H9 (cell line): ENCODE data around the gene POFUT2. TPM values are rescaled to one million over a fixed set of nuclear protein-coding genes. Genes with fewer than 3 reads are reported as not detected.

Experiments
- DNase-seq: peaks from one replicate; pipeline ENCODE4 v3.0.0-alpha.2; 2017
- H2AFZ ChIP-seq: one replicate; pipeline ENCODE4 v1.6.1; 2013; ENCODE audit warnings: mild to moderate bottlenecking, low read length, control low read depth, moderate library complexity
- H2AK5ac ChIP-seq: 2 replicates; pipeline ENCODE4 v1.6.1; 2013; ENCODE audit warnings: low read length, control low read depth, mixed read lengths; ENCODE audit not compliant: insufficient read length
- H2BK120ac ChIP-seq: one replicate; pipeline ENCODE4 v1.6.1; 2013; ENCODE audit warnings: low read depth, mild to moderate bottlenecking, low read length, control low read depth, inconsistent platforms; ENCODE audit not compliant: poor library complexity, severe bottlenecking
- H2BK12ac ChIP-seq: 2 replicates; pipeline ENCODE4 v1.6.1; 2013; ENCODE audit warnings: low read length, control low read depth, mixed read lengths, low read depth; ENCODE audit not compliant: insufficient read length
- H2BK15ac ChIP-seq: 2 replicates; pipeline ENCODE4 v1.6.1; 2013; ENCODE audit warnings: low read depth, low read length, control low read depth
- H2BK20ac ChIP-seq: one replicate; pipeline ENCODE4 v1.6.1; 2013; ENCODE audit warnings: low read depth, mild to moderate bottlenecking, low read length, control low read depth, inconsistent platforms; ENCODE audit not compliant: poor library complexity, severe bottlenecking
- H2BK5ac ChIP-seq: 2 replicates; pipeline ENCODE4 v1.6.1; 2013; ENCODE audit warnings: low read length, control low read depth, mixed read lengths; ENCODE audit not compliant: insufficient read length
- H3K14ac ChIP-seq: 2 replicates; pipeline ENCODE4 v1.6.1; 2013; ENCODE audit warnings: low read length, control low read depth; ENCODE audit not compliant: insufficient read depth
- H3K18ac ChIP-seq: 2 replicates; pipeline ENCODE4 v1.6.1; 2013; ENCODE audit warnings: low read depth, mild to moderate bottlenecking, mixed read lengths, low read length, control low read depth; ENCODE audit not compliant: insufficient read length
- H3K23ac ChIP-seq: 2 replicates; pipeline ENCODE4 v1.6.1; 2013; ENCODE audit warnings: low read length, control low read depth, mixed read lengths, low read depth; ENCODE audit not compliant: insufficient read length
- H3K23me2 ChIP-seq: 2 replicates; pipeline ENCODE4 v1.6.1; 2013; ENCODE audit warnings: low read depth, mild to moderate bottlenecking, mixed read lengths, low read length, control low read depth; ENCODE audit not compliant: insufficient read length, poor library complexity, severe bottlenecking
- H3K27ac ChIP-seq: 2 replicates; pipeline ENCODE4 v1.5.1; 2013; ENCODE audit warnings: low read length, control low read depth, mixed read lengths, low read depth; ENCODE audit not compliant: insufficient read length
- H3K27me3 ChIP-seq: 2 replicates; pipeline ENCODE4 v1.6.1; 2013; ENCODE audit warnings: low read length, control low read depth, inconsistent platforms; ENCODE audit not compliant: insufficient read depth
- H3K4ac ChIP-seq: 2 replicates; pipeline ENCODE4 v1.6.1; 2013; ENCODE audit warnings: low read depth, mild to moderate bottlenecking, control low read depth, inconsistent platforms, low read length, moderate library complexity
- H3K4me1 ChIP-seq: 2 replicates; pipeline ENCODE4 v1.6.1; 2013; ENCODE audit warnings: low read length, control low read depth, inconsistent platforms; ENCODE audit not compliant: insufficient read depth
- H3K4me2 ChIP-seq: 2 replicates; pipeline ENCODE4 v1.6.1; 2013; ENCODE audit warnings: low read length, control low read depth, mixed read lengths; ENCODE audit not compliant: insufficient read length, insufficient read depth
- H3K56ac ChIP-seq: 2 replicates; pipeline ENCODE4 v1.6.1; 2013; ENCODE audit warnings: low read depth, mild to moderate bottlenecking, mixed read lengths, low read length, control low read depth; ENCODE audit not compliant: insufficient read length
- H3K79me1 ChIP-seq: 2 replicates; pipeline ENCODE4 v1.6.1; 2013; ENCODE audit warnings: low read depth, mild to moderate bottlenecking, moderate library complexity, low read length, control low read depth, inconsistent platforms; ENCODE audit not compliant: insufficient read depth, poor library complexity, severe bottlenecking
- H3K79me2 ChIP-seq: 2 replicates; pipeline ENCODE4 v1.6.1; 2013; ENCODE audit warnings: low read length, control low read depth, inconsistent platforms; ENCODE audit not compliant: insufficient read depth
- H3K9ac ChIP-seq: 2 replicates; pipeline ENCODE4 v1.6.1; 2013; ENCODE audit warnings: low read length, control low read depth, mixed read lengths; ENCODE audit not compliant: insufficient read length; ENCODE audit errors: extremely low read depth
- H3K9me3 ChIP-seq: one replicate; pipeline ENCODE4 v1.6.1; 2013; ENCODE audit warnings: low read depth, low read length, inconsistent platforms; ENCODE audit not compliant: control insufficient read depth
- H3T11ph ChIP-seq: one replicate; pipeline ENCODE4 v1.6.1; 2013; ENCODE audit warnings: mild to moderate bottlenecking, low read length, control low read depth, inconsistent platforms
- H4K20me1 ChIP-seq: one replicate; pipeline ENCODE4 v1.6.1; 2013; ENCODE audit not compliant: control insufficient read depth, insufficient read length, insufficient read depth
- H4K5ac ChIP-seq: 2 replicates; pipeline ENCODE4 v1.6.1; 2013; ENCODE audit warnings: low read depth, mild to moderate bottlenecking, mixed read lengths, low read length, control low read depth; ENCODE audit not compliant: insufficient read length
- H4K8ac ChIP-seq: replicated peaks from 2 replicates; pipeline ENCODE4 v1.6.1; 2013; ENCODE audit warnings: low read length, control low read depth, mixed read lengths, low read depth; ENCODE audit not compliant: insufficient read length
- H4K91ac ChIP-seq: 2 replicates; pipeline ENCODE4 v1.6.1; 2013; ENCODE audit warnings: low read depth, mild to moderate bottlenecking, moderate library complexity, mixed read lengths, low read length, control low read depth; ENCODE audit not compliant: insufficient read length
- H3K27ac Mint-ChIP-seq, 3 experiments: 2 replicates in 2 of 3; 3 replicates in 1 of 3; pipeline ENCODE4 v1.8.0; 2020 to 2021; ENCODE audit warnings: mixed read lengths in 3 of 3, mild to moderate bottlenecking in 1 of 3, moderate library complexity in 1 of 3
- H3K27me3 Mint-ChIP-seq: 2 replicates; pipeline ENCODE4 v1.8.0; 2021; ENCODE audit warnings: low read depth, mild to moderate bottlenecking, moderate library complexity, mixed read lengths
- H3K36me3 Mint-ChIP-seq, 3 experiments: 2 replicates in 2 of 3; 3 replicates in 1 of 3; pipeline ENCODE4 v1.8.0; 2020 to 2021; ENCODE audit warnings: low read depth in 3 of 3, mixed read lengths in 3 of 3; ENCODE audit not compliant: insufficient read depth in 1 of 3
- H3K4me1 Mint-ChIP-seq, 2 experiments: 2 replicates each; pipeline ENCODE4 v1.8.0; 2020; ENCODE audit warnings: mixed read lengths in 2 of 2
- H3K4me3 Mint-ChIP-seq, 2 experiments: 2 replicates in 1 of 2; 3 replicates in 1 of 2; pipeline ENCODE4 v1.8.0; 2020 to 2021; ENCODE audit warnings: mild to moderate bottlenecking in 2 of 2, mixed read lengths in 2 of 2, moderate library complexity in 1 of 2
- H3K9me3 Mint-ChIP-seq, 2 experiments: 2 replicates in 1 of 2; 3 replicates in 1 of 2; pipeline ENCODE4 v1.8.0; 2020; ENCODE audit warnings: mild to moderate bottlenecking in 2 of 2, mixed read lengths in 2 of 2, moderate library complexity in 1 of 2
- CTCF ChIP-seq: fragments of 200-600 bp; sonication (generic); conservative IDR thresholded peaks from 3 replicates; pipeline ENCODE4 v1.8.0; 2021; ENCODE audit warnings: antibody characterized with exemption, mild to moderate bottlenecking
- WGBS: extraction: QIAGEN DNeasy Blood & Tissue Kit; methylation state at CpG from one replicate; pipeline ENCODE4 v1.1.7; 2013; ENCODE audit warnings: missing lambda C conversion rate, low lambda C conversion rate, mixed read lengths; ENCODE audit not compliant: insufficient read length; ENCODE audit errors: extremely low coverage; 5-methylcytosine and 5-hydroxymethylcytosine counted together
- total RNA-seq: library from RNA; stranded (reverse); gene quantifications from 2 replicates; pipeline ENCODE4 v1.2.1, GENCODE V29; 2021

POFUT2 gene
- total RNA-seq, 1 experiment from 2014 or later, result 34.8 TPM

GRCh38 chr21:45305836-45306235, 18.1 kb upstream of the POFUT2 start:
- Mint-ChIP-seq H3K4me1 (peaks cover 22 to 33% of the 10 kb centered on the region in 2 experiments), H3K36me3 (no peaks in the 10 kb centered on the region), H3K27me3 (peaks cover 5% of the 10 kb centered on the region), H3K9me3 (no peaks in the 10 kb centered on the region; a peak in 1 of 5 replicates), H3K4me3 (no peak overlapping the region), H3K27ac (no peak overlapping the region)
- no peak overlapping the region for H3K27ac ChIP-seq
- H2AK5ac ChIP-seq, result no peak overlapping the region
- no peak for TF ChIP-seq CTCF
- H3K56ac ChIP-seq, result no peak overlapping the region
- no peak overlapping the region for H3K14ac ChIP-seq
- H4K20me1 ChIP-seq, result no peaks in the 10 kb centered on the region
- H4K5ac ChIP-seq, result no peak overlapping the region
- H3K9me3 ChIP-seq, result no peaks in the 10 kb centered on the region
- no peaks in the 10 kb centered on the region for H3K79me2 ChIP-seq
- H2BK12ac ChIP-seq, result no peak overlapping the region
- H3K18ac ChIP-seq, result no peak overlapping the region
- H2AFZ ChIP-seq, result no peak overlapping the region
- H3K23ac ChIP-seq, result no peak overlapping the region
- no peak overlapping the region for H2BK15ac ChIP-seq
- H3T11ph ChIP-seq, result no peak overlapping the region
- H2BK5ac ChIP-seq, result no peak overlapping the region
- no peak overlapping the region for H3K4me2 ChIP-seq
- no peak overlapping the region for H2BK20ac ChIP-seq
- no peak overlapping the region for H4K8ac ChIP-seq
- H2BK120ac ChIP-seq, result no peak overlapping the region
- DNase-seq, result no peak
- no peak overlapping the region for H3K4ac ChIP-seq
- no peaks in the 10 kb centered on the region for H3K4me1 ChIP-seq
- H3K27me3 ChIP-seq, result no peaks in the 10 kb centered on the region
- no CpG with 5 or more reads among the region's 9 CpGs for WGBS
- no peaks in the 10 kb centered on the region for H3K23me2 ChIP-seq
- H3K9ac ChIP-seq, result no peak overlapping the region
- H4K91ac ChIP-seq, result no peak overlapping the region
- no peaks in the 10 kb centered on the region for H3K79me1 ChIP-seq
